H1 (cell line): ENCODE data around the gene SF3A2. TPM values are rescaled to one million over a fixed set of nuclear protein-coding genes. Genes with fewer than 3 reads are reported as not detected.
A peak's percentile ranks its signal among the peaks of the same experiment; 100 is the strongest.

ENCODE experiments used
- CTCF ChIA-PET: fragments of 300-600 bp; sonication (Branson Sonifier 250); formaldehyde crosslinking; loops from one replicate; lab custom pipeline; 2021; ENCODE audit not compliant: partially characterized antibody; lab: Charles Lee
- POLR2A ChIA-PET: fragments of 300-600 bp; sonication (Branson Sonifier 250); formaldehyde crosslinking; loops from one replicate; lab custom pipeline; 2021; ENCODE audit warnings: inconsistent platforms; ENCODE audit not compliant: partially characterized antibody; lab: Charles Lee
- DNase-seq, 2 experiments: peaks; one replicate each; pipeline versions ENCODE4 v3.0.0 to v3.0.0-alpha.2; 2010 to 2022; ENCODE audit warnings: low spot score in 2 of 2, low read depth in 1 of 2, mixed read lengths in 1 of 2
- FAIRE-seq: peaks from 2 replicates; lab custom pipeline; 2011; peaks lifted over from hg19 to GRCh38; lab: Jason Lieb, UNC
- H2AFZ ChIP-seq: 2 replicates; pipeline ENCODE4 v1.8.1; 2012; ENCODE audit warnings: low read length, inconsistent platforms
- H2AK5ac ChIP-seq: 2 replicates; pipeline ENCODE4 v1.6.1; 2013; ENCODE audit warnings: low read depth, low read length
- H2BK120ac ChIP-seq: replicated peaks from 2 replicates; pipeline ENCODE3; 2013; ENCODE audit warnings: low read depth, low read length, inconsistent platforms
- H2BK12ac ChIP-seq: 2 replicates; pipeline ENCODE4 v1.6.1; 2013; ENCODE audit warnings: low read depth, low read length
- H2BK15ac ChIP-seq: 2 replicates; pipeline ENCODE4 v1.6.1; 2013; ENCODE audit warnings: low read length
- H2BK20ac ChIP-seq: 2 replicates; pipeline ENCODE4 v1.6.1; 2013; ENCODE audit warnings: low read length
- H2BK5ac ChIP-seq: 2 replicates; pipeline ENCODE4 v1.6.1; 2013; ENCODE audit warnings: low read depth, low read length
- H3K14ac ChIP-seq: 2 replicates; pipeline ENCODE4 v1.6.1; 2013; ENCODE audit warnings: inconsistent platforms; ENCODE audit not compliant: insufficient read length
- H3K18ac ChIP-seq: 2 replicates; pipeline ENCODE4 v1.6.1; 2013; ENCODE audit warnings: low read length; ENCODE audit errors: extremely low read depth
- H3K23ac ChIP-seq: 2 replicates; pipeline ENCODE4 v1.6.1; 2013; ENCODE audit warnings: inconsistent platforms; ENCODE audit not compliant: insufficient read length
- H3K23me2 ChIP-seq: 2 replicates; pipeline ENCODE4 v1.6.1; 2013; ENCODE audit warnings: low read depth, low read length
- H3K27ac ChIP-seq: 2 replicates; pipeline ENCODE4 v1.6.1; 2011; ENCODE audit warnings: low read depth, low read length, inconsistent platforms
- H3K27me3 ChIP-seq, 4 experiments: replicated peaks in 1 of 4; 1 replicate in 1 of 4; 2 replicates in 3 of 4; pipeline versions ENCODE4 v1.6.1 to v1.8.1; 2011 to 2013; ENCODE audit warnings: low read length in 3 of 4, mild to moderate bottlenecking in 3 of 4, inconsistent platforms in 2 of 4, mixed read lengths in 2 of 4, moderate library complexity in 1 of 4; ENCODE audit not compliant: control insufficient read depth in 3 of 4, insufficient read depth in 3 of 4; ENCODE audit errors: extremely low read depth in 1 of 4
- H3K36me3 ChIP-seq, 4 experiments: 2 replicates each; pipeline versions ENCODE4 v1.6.1 to v1.8.1; 2011 to 2013; ENCODE audit warnings: mild to moderate bottlenecking in 4 of 4, low read length in 3 of 4, moderate library complexity in 2 of 4, control low read depth in 1 of 4, inconsistent platforms in 1 of 4; ENCODE audit not compliant: insufficient read depth in 4 of 4, control insufficient read depth in 2 of 4
- H3K4ac ChIP-seq: replicated peaks from 2 replicates; pipeline ENCODE3; 2013; ENCODE audit warnings: low read length, low read depth, mixed read lengths, inconsistent platforms; ENCODE audit not compliant: insufficient read length
- H3K4me1 ChIP-seq, 4 experiments: replicated peaks in 1 of 4; 1 replicate in 1 of 4; 2 replicates in 3 of 4; pipeline versions ENCODE4 v1.6.1 to v1.8.1; 2011 to 2013; ENCODE audit warnings: low read length in 3 of 4, inconsistent platforms in 2 of 4, mixed read lengths in 1 of 4; ENCODE audit not compliant: insufficient read depth in 4 of 4, control insufficient read depth in 3 of 4
- H3K4me2 ChIP-seq, 2 experiments: 2 replicates each; pipeline versions ENCODE4 v1.6.1 to v1.8.1; 2011 to 2013; ENCODE audit warnings: low read depth in 2 of 2, low read length in 2 of 2, control low read depth in 1 of 2, inconsistent platforms in 1 of 2, mild to moderate bottlenecking in 1 of 2; ENCODE audit not compliant: insufficient read depth in 1 of 2
- H3K4me3 ChIP-seq, 4 experiments: fragments of 200-600, 300-600 bp in 1 of 4; sonication (generic), shearing (Covaris generic), sonication (Bioruptor Twin) in 1 of 4; 2 replicates each; pipeline versions ENCODE4 v1.5.1 to v1.8.1; 2011 to 2016; ENCODE audit warnings: low read length in 4 of 4, low read depth in 3 of 4, control low read depth in 2 of 4, inconsistent platforms in 2 of 4, mild to moderate bottlenecking in 2 of 4, mixed read lengths in 1 of 4, moderate library complexity in 1 of 4; ENCODE audit not compliant: insufficient read depth in 2 of 4; ENCODE audit errors: extremely low read depth in 1 of 4
- H3K56ac ChIP-seq: replicated peaks from 2 replicates; pipeline ENCODE3; 2013; ENCODE audit warnings: low read depth, mild to moderate bottlenecking, mixed read lengths, low read length, inconsistent platforms; ENCODE audit not compliant: insufficient read length
- H3K79me1 ChIP-seq: 2 replicates; pipeline ENCODE4 v1.6.1; 2013; ENCODE audit warnings: low read depth, low read length, control low read depth
- H3K79me2 ChIP-seq, 2 experiments: 2 replicates each; pipeline versions ENCODE4 v1.6.1 to v1.8.1; 2012 to 2013; ENCODE audit warnings: low read length in 2 of 2, mild to moderate bottlenecking in 2 of 2, inconsistent platforms in 1 of 2; ENCODE audit not compliant: insufficient read depth in 2 of 2, control insufficient read depth in 1 of 2
- H3K9ac ChIP-seq, 4 experiments: replicated peaks in 1 of 4; 1 replicate in 1 of 4; 2 replicates in 3 of 4; pipeline versions ENCODE4 v1.6.1 to v1.8.1; 2011 to 2013; ENCODE audit warnings: low read depth in 3 of 4, low read length in 3 of 4, control low read depth in 2 of 4, mild to moderate bottlenecking in 2 of 4, moderate library complexity in 2 of 4, inconsistent platforms in 1 of 4; ENCODE audit errors: extremely low read depth in 1 of 4
- H3K9me3 ChIP-seq, 2 experiments: 2 replicates each; pipeline versions ENCODE4 v1.6.1 to v1.8.1; 2012 to 2013; ENCODE audit warnings: mild to moderate bottlenecking in 2 of 2, moderate library complexity in 2 of 2, control low read depth in 1 of 2, inconsistent platforms in 1 of 2, low read depth in 1 of 2, low read length in 1 of 2, mixed read lengths in 1 of 2; ENCODE audit not compliant: insufficient read depth in 2 of 2
- H4K20me1 ChIP-seq, 2 experiments: replicated peaks in 1 of 2; 2 replicates each; pipeline versions ENCODE3 to v1.8.1; 2011 to 2013; ENCODE audit warnings: inconsistent platforms in 2 of 2, low read length in 2 of 2, mild to moderate bottlenecking in 1 of 2; ENCODE audit not compliant: insufficient read depth in 2 of 2, control insufficient read depth in 1 of 2
- H4K5ac ChIP-seq: 2 replicates; pipeline ENCODE4 v1.6.1; 2013; ENCODE audit warnings: low read length, low read depth, mixed read lengths, inconsistent platforms; ENCODE audit not compliant: insufficient read length
- H4K8ac ChIP-seq: 2 replicates; pipeline ENCODE4 v1.8.0; 2013; ENCODE audit warnings: mild to moderate bottlenecking, moderate library complexity, low read length, inconsistent platforms; ENCODE audit not compliant: insufficient read depth; ENCODE audit errors: extremely low read depth
- H4K91ac ChIP-seq: replicated peaks from 2 replicates; pipeline ENCODE3; 2013; ENCODE audit warnings: low read length, mixed read lengths, inconsistent platforms; ENCODE audit not compliant: insufficient read length
- CHD2 ChIP-seq: IDR thresholded peaks from 2 replicates; pipeline ENCODE4 v1.6.1; 2012; ENCODE audit warnings: low read length, improper control_type of control experiment
- KDM4A ChIP-seq: IDR thresholded peaks from one replicate; pipeline ENCODE4 v1.7.1; 2012; ENCODE audit warnings: low read depth, mild to moderate bottlenecking, moderate library complexity, low read length, inconsistent platforms; ENCODE audit not compliant: severe bottlenecking
- SIN3A ChIP-seq, 2 experiments: IDR thresholded peaks in 1 of 2; conservative IDR thresholded peaks in 1 of 2; 2 replicates each; pipeline ENCODE4 v1.6.1; 2011 to 2012; ENCODE audit warnings: low read length in 2 of 2, improper control_type of control experiment in 1 of 2, low read depth in 1 of 2, mild to moderate bottlenecking in 1 of 2
- TBP ChIP-seq: IDR thresholded peaks from 2 replicates; pipeline ENCODE4 v1.6.1; 2011; ENCODE audit warnings: low read depth, low read length, improper control_type of control experiment
- YY1 ChIP-seq: IDR thresholded peaks from 2 replicates; pipeline ENCODE4 v1.6.1; 2011; ENCODE audit warnings: low read depth, mild to moderate bottlenecking, low read length
- WGBS, 2 experiments: shearing (Covaris generic) in 1 of 2; methylation state at CpG; one replicate each; pipeline versions ENCODE4 v1.1.6 to v1.1.7; 2013 to 2015; ENCODE audit warnings: low lambda C conversion rate in 2 of 2, mixed read lengths in 2 of 2, inconsistent platforms in 1 of 2, low coverage in 1 of 2, missing lambda C conversion rate in 1 of 2; ENCODE audit not compliant: insufficient replicate concordance in 2 of 2, insufficient coverage in 1 of 2, insufficient read length in 1 of 2; ENCODE audit errors: extremely low coverage in 1 of 2, missing lambda C conversion rate in 1 of 2; 5-methylcytosine and 5-hydroxymethylcytosine counted together
- polyA plus RNA-seq, 7 experiments: library from polyadenylated mRNA; depleted of rRNA in 3 of 7; stranded (reverse) in 5 of 7; unstranded in 2 of 7; fragments of >200 nt in 5 of 7; fragments of 200-250 nt in 2 of 7; gene quantifications; 1 replicate in 5 of 7; 2 replicates in 1 of 7; 4 replicates in 1 of 7; pipeline versions ENCODE4 v1.2.1 to v1.2.3, GENCODE V29; 2011 to 2013; ENCODE audit warnings: missing spikeins in 2 of 7, mixed read lengths in 2 of 7
- total RNA-seq: library from RNA; stranded (reverse); fragmentation: NEBNext Ultra II Directional; extraction: Animal tissue kit (Norgen Biotek cat#: 25700); gene quantifications from 2 replicates; pipeline ENCODE4 v1.2.1, GENCODE V29; 2021

Gene SF3A2
- total and polyA plus RNA-seq, 2 of the 8 experiments (the other 6 are each of a cell fraction or from before 2014, with no cell fraction given): 15.3 to 146 TPM

- Histone ChIP-seq H2BK12ac (no peak overlapping the region), H2BK5ac (no peak overlapping the region), H3K4ac (no peak overlapping the region), H3K9ac (no peak overlapping the region), H3K36me3 (peaks cover 6 to 31% (median 22%) of the 10 kb centered on the region in 4 experiments; a peak in 6 of 8 replicates), H2AFZ (no peak overlapping the region), H3K27ac (no peak overlapping the region), H3K27me3 (no peaks in the 10 kb centered on the region), H3K56ac (no peak overlapping the region), H4K5ac (no peak overlapping the region), H3K4me1 (no peaks in the 10 kb centered on the region), H3K23me2 (no peaks in the 10 kb centered on the region), H3K4me2 (no peak overlapping the region), H3K14ac (no peak overlapping the region), H3K23ac (no peak overlapping the region), H2BK20ac (no peak overlapping the region), H3K79me2 (no peaks in the 10 kb centered on the region), H2BK15ac (no peak overlapping the region), H3K18ac (no peak overlapping the region), H4K8ac (peak overlapping the region; percentile 2; the same call in 1 of the 2 replicates), H2AK5ac (no peak overlapping the region), H3K4me3 (no peak overlapping the region), H3K9me3 (no peaks in the 10 kb centered on the region), H4K91ac (no peak overlapping the region), H3K79me1 (no peaks in the 10 kb centered on the region; the same call in 1 of the 2 replicates), H2BK120ac (no peak overlapping the region), H4K20me1 (peaks cover 0 to 12% of the 10 kb centered on the region in 2 experiments)
- DNase-seq (no peak), FAIRE-seq (no peak)
- ChIA-PET CTCF (interaction anchor here (1.7 kb wide), 1 partner anchor 10 kb away, joined by 5 read pairs; no protein-coding TSS in a partner anchor), POLR2A (interaction anchor here (1.1 to 1.5 kb wide), 3 partner anchors 13 to 29 kb away, joined by 3 read pairs; no protein-coding TSS in a partner anchor)
- TF ChIP-seq YY1: no peak
- TF ChIP-seq CHD2: no peak
- TF ChIP-seq SIN3A (conservative IDR thresholded peaks at IDR 0.05 in 1 of 2, IDR thresholded peaks at IDR 0.05 in 1 of 2; ENCODE audit: low read depth in 1 of 2, low read length in 2 of 2): no peak
- TF ChIP-seq KDM4A: no peak
- no peak for TF ChIP-seq TBP
- 93% methylated on average over 13 of the region's 17 CpGs; no CpG with 5 or more reads in 1 of the 2 experiments for WGBS, 2 experiments
Observed at GRCh38 chr19:2209408-2209807, 27.2 kb upstream of the SF3A2 start.
